Diencephalon (tissue), 1 donor: ENCODE measurements around the gene FGF14. TPM values are rescaled to one million over a fixed set of nuclear protein-coding genes. Genes with fewer than 3 reads are reported as not detected.
A peak's percentile ranks its signal among the peaks of the same experiment; 100 is the strongest.

ENCODE experiments used
- small RNA-seq: library from RNA; depleted of rRNA; stranded (forward); fragments of <200 nt; gene quantifications from one replicate; pipeline ENCODE3, GENCODE V24; 2014
- total RNA-seq: library from RNA; depleted of rRNA; stranded (reverse); fragments of >200 nt; gene quantifications from one replicate; pipeline ENCODE4 v1.2.3, GENCODE V29; 2014

FGF14 gene
- total RNA-seq, result 77.3 TPM

DNA sequence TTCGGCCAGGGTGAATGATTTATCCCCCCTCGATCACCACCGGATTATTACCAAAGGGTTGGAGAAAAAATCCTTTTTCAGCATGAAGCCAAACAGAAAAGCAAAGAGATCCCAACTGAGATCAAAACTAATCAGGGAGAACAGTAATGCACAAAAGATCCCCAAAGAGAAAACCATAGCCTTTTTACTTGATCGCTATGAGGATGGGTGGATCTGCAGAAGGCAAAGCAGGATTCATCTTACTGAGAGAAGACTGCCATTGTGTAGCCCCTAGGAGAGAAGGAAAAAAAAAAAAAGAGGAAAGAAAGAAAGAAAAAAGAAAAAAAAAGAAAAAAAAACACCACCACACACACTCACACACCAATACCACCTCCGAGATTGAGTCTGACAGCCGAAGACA lies at the start of gene FGF14:
Gene FGF14, minus strand, starts transcription at position 283 of the 400 bp plus-strand sequence.

Small RNA genes within 50 kb of the gene (small RNA-seq; reads per million reads assigned to genes)
- gene MIR2681 (1.1 reads per million, percentile 79 among the genes with 10 or more reads in this experiment), gene MIR4705 (0.80 reads per million, percentile 72 among the genes with 10 or more reads in this experiment), gene RNU1-24P (not detected), gene RNY1P2 (not detected), gene RPL39P29 (not detected)

Other genes starting within 250 kb of the FGF14 start
- gene TPP2, start 194.9 kb upstream of the FGF14 start, total RNA-seq, result 47.5 TPM